NCI-H2196 (cell line): ENCODE results near the gene TARP.

Experiments used
- DNase-seq: peaks from one replicate; lab custom pipeline; 2025; ENCODE audit not compliant: unreplicated experiment; lab: John Stamatoyannopoulos, UW

TARP gene

GRCh38 chr7:38273286-38273995 is at the start of gene TARP:
TSS of gene TARP (minus strand) at chr7:38273636.
- no peak for DNase-seq

- DNase-seq = no peak
Measured at GRCh38 chr7:38323156-38323555, 49.7 kb upstream of the TARP start.

- DNase-seq = no peak
Measured at GRCh38 chr7:38322461-38322860, 49.0 kb upstream of the TARP start.

- no peak for DNase-seq
Measured at GRCh38 chr7:38321967-38322366, 48.5 kb upstream of the TARP start.

GRCh38 chr7:38321515-38321944 is 48.1 kb upstream of the TARP start:
- no peak for DNase-seq

- DNase-seq = no peak
Measured at GRCh38 chr7:38321050-38321449, 47.6 kb upstream of the TARP start.

- DNase-seq = no peak
Measured at GRCh38 chr7:38319873-38320272, 46.4 kb upstream of the TARP start.

GRCh38 chr7:38318803-38319416 is 45.5 kb upstream of the TARP start:
- peak; percentile 6 for DNase-seq

GRCh38 chr7:38318241-38318640 is 44.8 kb upstream of the TARP start:
- DNase-seq = no peak

- no peak for DNase-seq
Measured at GRCh38 chr7:38317515-38317914, 44.1 kb upstream of the TARP start.

GRCh38 chr7:38316733-38317360 is 43.4 kb upstream of the TARP start:
- no peak for DNase-seq

- DNase-seq = no peak
Measured at GRCh38 chr7:38315410-38315809, 42.0 kb upstream of the TARP start.

GRCh38 chr7:38312821-38313220 is 39.4 kb upstream of the TARP start:
- no peak for DNase-seq

GRCh38 chr7:38311329-38311937 is 38.0 kb upstream of the TARP start:
- DNase-seq = no peak

- no peak for DNase-seq
Measured at GRCh38 chr7:38310591-38311101, 37.2 kb upstream of the TARP start.

- DNase-seq = no peak
Measured at GRCh38 chr7:38309555-38309954, 36.1 kb upstream of the TARP start.

- DNase-seq = no peak
Measured at GRCh38 chr7:38308140-38308539, 34.7 kb upstream of the TARP start.

GRCh38 chr7:38307640-38308039 is 34.2 kb upstream of the TARP start:
- DNase-seq = no peak

GRCh38 chr7:38306914-38307313 is 33.5 kb upstream of the TARP start:
- no peak for DNase-seq

GRCh38 chr7:38306171-38306570 is 32.7 kb upstream of the TARP start:
- no peak for DNase-seq

GRCh38 chr7:38303866-38304265 is 30.4 kb upstream of the TARP start:
- DNase-seq = no peak

GRCh38 chr7:38300175-38300574 is 26.7 kb upstream of the TARP start:
- no peak for DNase-seq
